GM18502 (cell line): ENCODE data around the gene SLC22A7.
"Not testable (repeated sequence)": the region's sequence is repeated elsewhere in the genome, so short reads cannot be mapped to it uniquely, and the experiment has no call there.

Experiments used
- ATAC-seq: cut with Tn5 transposase; IDR thresholded peaks from one replicate; pipeline ENCODE4 v1.9.1; 2021; ENCODE audit warnings: mild to moderate bottlenecking; ENCODE audit not compliant: unreplicated experiment, poor library complexity

SLC22A7 gene

GRCh38 chr6:43328528-43328927 is 30.5 kb downstream of the SLC22A7 start:
- no peak for ATAC-seq

- ATAC-seq = no peak
Measured at GRCh38 chr6:43331470-43331869, 33.4 kb downstream of the SLC22A7 start.

GRCh38 chr6:43331891-43332290 is 33.8 kb downstream of the SLC22A7 start:
- ATAC-seq = no peak

- ATAC-seq = no peak
Measured at GRCh38 chr6:43334466-43335095, 36.5 kb downstream of the SLC22A7 start.

GRCh38 chr6:43335469-43335868 is 37.4 kb downstream of the SLC22A7 start:
- no peak for ATAC-seq

GRCh38 chr6:43336382-43336781 is 38.3 kb downstream of the SLC22A7 start:
- ATAC-seq = no peak

GRCh38 chr6:43338243-43338642 is 40.2 kb downstream of the SLC22A7 start:
- no peak for ATAC-seq

- peak; percentile 66 for ATAC-seq
Measured at GRCh38 chr6:43339168-43339567, 41.1 kb downstream of the SLC22A7 start.

- not testable (repeated sequence) for ATAC-seq
Measured at GRCh38 chr6:43346243-43346642, 48.2 kb downstream of the SLC22A7 start.

GRCh38 chr6:43347021-43347420 is 49.0 kb downstream of the SLC22A7 start:
- ATAC-seq = no peak

GRCh38 chr6:43347444-43347843 is 49.4 kb downstream of the SLC22A7 start:
- ATAC-seq = no peak

GRCh38 chr6:43351951-43352350 is 53.9 kb downstream of the SLC22A7 start:
- not testable (repeated sequence) for ATAC-seq
